OCI-LY1 (cell line): Measurements from ENCODE around the gene PDCD5.

Experiments
- H2AFZ ChIP-seq: fragments of 200-600 bp; sonication (generic), shearing (Covaris generic); 2 replicates; pipeline ENCODE4 v1.6.0; 2014; ENCODE audit warnings: antibody characterized with exemption, mild to moderate bottlenecking, low read length
- H3F3A ChIP-seq: fragments of 200-600 bp; sonication (generic), shearing (Covaris generic); 2 replicates; pipeline ENCODE4 v1.6.0; 2014; ENCODE audit warnings: mild to moderate bottlenecking, antibody characterized with exemption, low read length, moderate library complexity; ENCODE audit not compliant: insufficient read depth
- H3K27ac ChIP-seq: fragments of 200-600 bp; sonication (generic); 2 replicates; pipeline ENCODE4 v1.5.1; 2014; ENCODE audit warnings: low read length, mixed run types, mild to moderate bottlenecking, low read depth; ENCODE audit not compliant: poor library complexity, severe bottlenecking
- H3K27me3 ChIP-seq: fragments of 200-600 bp; sonication (generic); 2 replicates; pipeline ENCODE4 v1.6.0; 2014; ENCODE audit warnings: antibody characterized with exemption, mild to moderate bottlenecking, low read length, moderate library complexity; ENCODE audit not compliant: insufficient read depth
- H3K36me3 ChIP-seq: fragments of 200-600 bp; sonication (generic); 2 replicates; pipeline ENCODE4 v1.6.1; 2014; ENCODE audit warnings: mild to moderate bottlenecking, antibody characterized with exemption, low read length, moderate library complexity, mixed read lengths; ENCODE audit not compliant: insufficient read depth
- H3K4me1 ChIP-seq: fragments of 200-600 bp; sonication (generic); 2 replicates; pipeline ENCODE4 v1.5.1; 2014; ENCODE audit warnings: mild to moderate bottlenecking, low read length, moderate library complexity; ENCODE audit not compliant: insufficient read depth, severe bottlenecking
- H3K4me2 ChIP-seq: fragments of 200-600 bp; sonication (generic), shearing (Covaris generic); 2 replicates; pipeline ENCODE4 v1.6.1; 2014; ENCODE audit warnings: low read length
- H3K4me3 ChIP-seq: fragments of 200-600 bp; sonication (generic); 2 replicates; pipeline ENCODE4 v1.5.1; 2014; ENCODE audit warnings: low read length, low read depth, mild to moderate bottlenecking, mixed read lengths; ENCODE audit not compliant: poor library complexity, severe bottlenecking
- H3K79me2 ChIP-seq: fragments of 200-600 bp; shearing (Covaris generic); 2 replicates; pipeline ENCODE4 v1.6.1; 2016; ENCODE audit warnings: mixed run types, low read length, mixed read lengths; ENCODE audit not compliant: insufficient read depth
- H3K9ac ChIP-seq: fragments of 200-600 bp; sonication (generic), shearing (Covaris generic); 2 replicates; pipeline ENCODE4 v1.6.1; 2014; ENCODE audit warnings: mild to moderate bottlenecking, low read length, mixed read lengths
- H3K9me2 ChIP-seq: fragments of 200-600 bp; sonication (generic), shearing (Covaris generic); 2 replicates; pipeline ENCODE4 v1.6.1; 2014; ENCODE audit warnings: low read depth, mild to moderate bottlenecking, low read length, mixed read lengths
- H3K9me3 ChIP-seq: fragments of 200-600 bp; shearing (Covaris generic); 2 replicates; pipeline ENCODE4 v1.6.1; 2014; ENCODE audit warnings: low read length, mixed read lengths
- H4K20me1 ChIP-seq: fragments of 200-600 bp; sonication (generic), shearing (Covaris generic); 2 replicates; pipeline ENCODE4 v1.6.0; 2016; ENCODE audit warnings: mild to moderate bottlenecking, low read length; ENCODE audit not compliant: insufficient read depth
- EZH2 ChIP-seq: fragments of 200-600 bp; sonication (generic), shearing (Covaris generic); IDR thresholded peaks from 2 replicates; pipeline ENCODE4 v1.8.0; 2017; ENCODE audit warnings: borderline replicate concordance, mixed run types, mild to moderate bottlenecking, antibody characterized with exemption, low read length, moderate library complexity, mixed read lengths
- TF ChIP-seq, protein P1 (sequence below): fragments of 200-600 bp; sonication (generic), shearing (Covaris generic); IDR thresholded peaks from 2 replicates; pipeline ENCODE4 v1.5.1; 2017; ENCODE audit warnings: mild to moderate bottlenecking, antibody characterized with exemption, low read length, moderate library complexity, mixed read lengths

PDCD5 gene

DNA sequence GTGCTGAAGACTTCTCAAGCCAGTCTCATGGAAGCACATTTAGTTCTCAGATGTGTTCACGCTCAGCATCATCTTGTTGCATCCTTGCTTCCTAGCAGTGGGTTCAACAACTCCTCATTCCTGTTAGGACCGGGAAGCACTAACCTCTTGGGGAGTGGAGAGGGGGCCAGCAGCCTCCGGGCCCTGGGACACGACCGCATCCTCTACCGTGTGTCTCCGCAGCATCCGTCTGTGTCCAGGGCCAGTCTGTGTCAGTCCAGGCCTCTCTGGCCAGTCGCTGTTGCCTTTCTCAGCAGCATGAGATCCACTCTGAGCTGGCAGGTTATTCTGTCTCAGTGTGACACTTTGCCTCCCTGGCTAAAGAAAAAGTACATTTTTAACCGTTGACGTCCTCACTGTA, 17.0 kb downstream of the PDCD5 start:
- Histone ChIP-seq H3F3A (no peaks in the 10 kb centered on the region), H3K9me2 (no peaks in the 10 kb centered on the region), H3K9ac (no peak overlapping the region), H2AFZ (no peak overlapping the region), H3K4me1 (no peaks in the 10 kb centered on the region), H3K36me3 (peaks cover 90% of the 10 kb centered on the region), H3K27ac (no peak overlapping the region), H3K79me2 (no peaks in the 10 kb centered on the region), H3K9me3 (no peaks in the 10 kb centered on the region), H3K27me3 (no peaks in the 10 kb centered on the region), H4K20me1 (no peaks in the 10 kb centered on the region), H3K4me2 (no peak overlapping the region), H3K4me3 (no peak overlapping the region)
- no peak for TF ChIP-seq EZH2
- TF ChIP-seq, protein P1, sequence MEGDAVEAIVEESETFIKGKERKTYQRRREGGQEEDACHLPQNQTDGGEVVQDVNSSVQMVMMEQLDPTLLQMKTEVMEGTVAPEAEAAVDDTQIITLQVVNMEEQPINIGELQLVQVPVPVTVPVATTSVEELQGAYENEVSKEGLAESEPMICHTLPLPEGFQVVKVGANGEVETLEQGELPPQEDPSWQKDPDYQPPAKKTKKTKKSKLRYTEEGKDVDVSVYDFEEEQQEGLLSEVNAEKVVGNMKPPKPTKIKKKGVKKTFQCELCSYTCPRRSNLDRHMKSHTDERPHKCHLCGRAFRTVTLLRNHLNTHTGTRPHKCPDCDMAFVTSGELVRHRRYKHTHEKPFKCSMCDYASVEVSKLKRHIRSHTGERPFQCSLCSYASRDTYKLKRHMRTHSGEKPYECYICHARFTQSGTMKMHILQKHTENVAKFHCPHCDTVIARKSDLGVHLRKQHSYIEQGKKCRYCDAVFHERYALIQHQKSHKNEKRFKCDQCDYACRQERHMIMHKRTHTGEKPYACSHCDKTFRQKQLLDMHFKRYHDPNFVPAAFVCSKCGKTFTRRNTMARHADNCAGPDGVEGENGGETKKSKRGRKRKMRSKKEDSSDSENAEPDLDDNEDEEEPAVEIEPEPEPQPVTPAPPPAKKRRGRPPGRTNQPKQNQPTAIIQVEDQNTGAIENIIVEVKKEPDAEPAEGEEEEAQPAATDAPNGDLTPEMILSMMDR = no peak

- Histone ChIP-seq H3K4me3 (no peak overlapping the region), H3K4me1 (no peaks in the 10 kb centered on the region), H3F3A (no peaks in the 10 kb centered on the region), H3K27ac (no peak overlapping the region), H4K20me1 (no peaks in the 10 kb centered on the region), H3K79me2 (no peaks in the 10 kb centered on the region), H3K9me2 (no peaks in the 10 kb centered on the region), H3K36me3 (peaks cover 90% of the 10 kb centered on the region), H3K4me2 (no peak overlapping the region), H3K9ac (no peak overlapping the region), H3K9me3 (no peaks in the 10 kb centered on the region), H2AFZ (no peak overlapping the region), H3K27me3 (no peaks in the 10 kb centered on the region)
- no peak for TF ChIP-seq EZH2
Measured at GRCh38 chr19:32599258-32599657, 18.3 kb downstream of the PDCD5 start.

DNA sequence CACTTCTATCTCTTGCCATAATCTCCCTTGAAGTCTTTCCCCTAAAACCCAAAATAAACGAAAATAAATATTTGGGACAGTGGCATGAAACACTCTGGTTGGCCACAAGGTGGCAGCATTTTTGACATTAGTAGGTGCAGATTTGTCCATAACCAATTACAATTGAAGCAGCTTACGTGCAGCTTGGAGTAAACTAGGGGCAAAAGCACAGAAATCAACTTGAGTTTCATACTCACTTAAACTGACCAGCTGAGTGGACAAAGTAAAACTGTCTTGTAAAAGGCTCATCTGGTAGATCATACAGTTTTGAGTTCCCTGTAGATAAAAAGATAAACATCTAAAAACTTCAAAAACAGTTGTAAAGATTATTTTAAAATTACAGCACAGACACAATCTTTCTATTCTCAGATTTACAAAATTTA, 18.8 kb downstream of the PDCD5 start:
- Histone ChIP-seq H3K4me1 (no peaks in the 10 kb centered on the region), H3K9ac (no peak overlapping the region), H4K20me1 (no peaks in the 10 kb centered on the region), H3K9me2 (no peaks in the 10 kb centered on the region), H3K4me3 (no peak overlapping the region), H3K79me2 (no peaks in the 10 kb centered on the region), H3K27me3 (no peaks in the 10 kb centered on the region), H3K27ac (no peak overlapping the region), H3K36me3 (peaks cover 87% of the 10 kb centered on the region), H3K9me3 (no peaks in the 10 kb centered on the region), H3F3A (no peaks in the 10 kb centered on the region), H3K4me2 (no peak overlapping the region), H2AFZ (no peak overlapping the region)
- TF ChIP-seq, protein P1 = peak; percentile 87
- TF ChIP-seq EZH2 = no peak

DNA sequence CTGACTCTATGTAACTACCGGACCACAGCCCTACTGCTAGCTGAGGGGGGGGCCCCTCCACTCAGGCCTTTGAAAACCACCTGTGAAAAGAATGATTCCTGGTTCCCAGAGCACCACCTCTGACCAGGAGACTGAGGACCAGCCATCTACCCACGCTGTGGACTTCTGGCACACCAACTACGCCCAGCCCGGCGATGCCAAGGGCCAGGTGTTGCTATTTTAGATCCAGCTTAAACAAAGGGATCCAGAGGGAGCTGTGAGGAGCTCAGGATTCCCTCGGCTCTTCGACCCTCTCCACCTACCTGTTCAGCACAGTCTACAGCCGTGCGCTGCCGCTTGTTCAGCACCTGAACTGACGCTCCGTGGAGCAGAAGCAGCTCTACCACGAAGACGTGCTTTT, 23.0 kb downstream of the PDCD5 start:
- Histone ChIP-seq H4K20me1 (no peaks in the 10 kb centered on the region), H3F3A (no peaks in the 10 kb centered on the region), H3K36me3 (peaks cover 65% of the 10 kb centered on the region), H3K9ac (no peak overlapping the region), H3K9me3 (no peaks in the 10 kb centered on the region), H2AFZ (no peak overlapping the region), H3K9me2 (no peaks in the 10 kb centered on the region), H3K79me2 (no peaks in the 10 kb centered on the region), H3K27me3 (no peaks in the 10 kb centered on the region), H3K27ac (no peak overlapping the region), H3K4me3 (no peak overlapping the region), H3K4me1 (no peaks in the 10 kb centered on the region), H3K4me2 (no peak overlapping the region)
- TF ChIP-seq, protein P1 = no peak
- no peak for TF ChIP-seq EZH2
